Hematopoietic multipotent progenitor cell treated with erythropoietin and hydrocortisone succinate and interleukin-3 and kit ligand, for 15 days (in vitro differentiated cells): ENCODE data around the gene MINK1.
"Not testable (repeated sequence)": the region's sequence is repeated elsewhere in the genome, so short reads cannot be mapped to it uniquely, and the experiment has no call there.

Source experiments
- DNase-seq: peaks from one replicate; pipeline ENCODE4 v3.0.0-alpha.2; 2015; ENCODE audit warnings: low spot score

MINK1 gene

DNA sequence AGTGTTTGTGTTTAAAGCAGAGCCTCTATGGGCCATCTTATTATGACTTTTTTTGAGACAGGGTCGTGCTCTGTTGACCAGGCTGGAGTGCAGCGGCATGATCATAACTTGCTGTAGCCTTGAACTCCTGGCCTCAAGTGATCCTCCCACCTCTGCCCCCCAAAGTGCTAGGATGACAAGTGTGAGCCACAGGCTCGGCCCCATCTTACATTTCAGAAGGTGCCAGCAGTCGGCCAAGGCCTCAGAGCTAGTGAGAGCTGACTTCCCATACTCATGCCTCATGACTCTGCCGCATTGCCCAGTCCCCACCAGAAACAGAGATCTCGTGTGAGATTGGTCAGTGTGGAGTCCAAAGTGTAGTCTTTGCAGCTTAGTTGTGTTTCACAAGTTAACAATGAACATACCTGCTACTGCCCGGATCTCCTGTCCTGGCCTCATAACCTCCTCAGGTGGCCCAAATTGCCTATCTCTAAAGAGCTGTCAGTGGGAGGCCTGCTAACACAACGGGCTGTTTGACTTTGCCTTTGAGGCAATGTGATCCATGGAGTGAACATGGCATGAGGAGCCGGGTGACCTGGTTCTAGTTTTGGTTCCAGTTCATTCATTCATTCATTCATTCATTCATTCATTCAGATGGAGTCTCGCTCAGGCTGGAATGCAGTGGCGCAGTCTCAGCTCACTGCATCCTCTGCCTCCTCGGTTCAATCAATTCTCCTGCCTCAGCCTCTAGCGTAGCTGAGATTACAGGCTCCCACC is 13.7 kb downstream of the MINK1 start:
- DNase-seq, result no peak

DNA sequence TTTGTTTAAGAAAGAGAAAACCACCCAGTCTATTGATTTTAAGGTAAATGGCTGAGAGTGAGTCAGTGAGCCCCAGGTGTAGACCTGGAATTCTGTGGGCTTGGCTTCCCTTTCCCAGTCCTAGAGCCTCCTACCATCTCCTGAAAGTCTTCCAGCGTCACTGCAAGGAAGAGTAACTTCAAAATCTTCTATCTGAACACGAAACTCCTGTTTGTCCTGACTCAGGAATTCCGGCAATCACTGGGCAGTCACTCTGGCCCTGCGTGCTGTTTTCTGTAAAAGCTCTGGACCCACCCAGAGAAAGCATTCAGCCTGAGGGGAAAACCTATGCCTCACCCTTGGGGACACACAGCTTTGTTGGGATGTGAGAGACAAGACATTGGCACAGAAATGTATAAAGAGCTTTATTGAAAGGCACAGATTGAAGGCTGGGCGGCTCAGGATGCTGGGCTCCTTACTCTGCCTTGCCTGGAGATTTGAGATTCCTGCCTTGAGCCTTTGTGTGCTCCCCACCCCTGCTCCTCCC is 15.9 kb downstream of the MINK1 start:
- DNase-seq, result no peak

DNA sequence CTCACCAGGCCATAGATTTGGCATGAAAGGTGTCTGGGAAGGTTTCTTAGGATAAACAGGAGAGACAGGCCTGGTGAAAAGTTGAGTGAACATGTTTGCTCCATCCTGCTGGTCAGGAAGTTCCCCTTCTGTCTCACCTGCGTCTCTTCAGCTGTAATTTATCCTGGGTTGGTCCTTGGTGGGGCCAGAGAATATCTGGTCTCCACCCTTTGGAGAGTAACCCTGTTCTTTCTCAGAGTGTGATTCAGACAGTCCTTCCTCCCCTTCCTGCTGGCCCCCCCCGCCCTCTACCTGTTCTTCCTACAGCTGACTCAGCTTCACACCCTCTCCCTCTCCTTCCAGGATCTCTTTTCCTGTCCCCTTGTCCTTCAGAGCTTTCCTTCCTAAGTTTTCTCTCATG is 17.1 kb downstream of the MINK1 start:
- DNase-seq, result no peak

- DNase-seq, result no peak
Measured at GRCh38 chr17:4851084-4851483, 17.9 kb downstream of the MINK1 start.

DNA sequence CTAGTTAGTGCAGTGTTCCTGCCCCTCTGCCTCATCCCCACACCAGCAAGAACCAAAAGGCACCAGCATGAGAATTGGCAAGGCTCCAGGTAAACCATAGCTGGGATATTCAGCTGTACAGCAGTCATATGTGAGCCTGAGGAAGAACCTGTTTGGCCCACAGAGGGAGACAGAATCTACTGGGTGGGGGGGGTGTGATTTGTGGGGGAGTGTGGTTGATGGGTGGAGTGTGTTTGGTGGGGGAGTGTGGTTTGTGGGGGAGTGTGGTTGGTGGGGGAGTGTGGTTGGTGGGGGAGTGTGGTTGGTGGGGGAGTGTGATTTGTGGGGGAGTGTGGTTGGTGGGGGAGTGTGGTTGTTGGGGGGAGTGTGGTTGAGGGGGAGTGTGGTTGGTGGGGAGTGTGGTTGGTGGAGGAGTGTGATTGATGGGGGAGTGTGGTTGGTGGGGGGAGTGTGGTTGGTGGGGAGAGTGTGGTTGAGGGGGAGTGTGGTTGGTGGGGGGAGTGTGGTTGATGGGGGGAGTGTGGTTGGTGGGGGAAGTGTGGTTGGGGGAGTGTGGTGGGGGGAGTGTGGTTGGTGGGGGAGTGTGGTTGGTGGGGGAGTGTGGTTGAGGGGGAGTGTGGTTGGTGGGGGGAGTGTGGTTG is 19.5 kb downstream of the MINK1 start:
- no peak for DNase-seq

DNA sequence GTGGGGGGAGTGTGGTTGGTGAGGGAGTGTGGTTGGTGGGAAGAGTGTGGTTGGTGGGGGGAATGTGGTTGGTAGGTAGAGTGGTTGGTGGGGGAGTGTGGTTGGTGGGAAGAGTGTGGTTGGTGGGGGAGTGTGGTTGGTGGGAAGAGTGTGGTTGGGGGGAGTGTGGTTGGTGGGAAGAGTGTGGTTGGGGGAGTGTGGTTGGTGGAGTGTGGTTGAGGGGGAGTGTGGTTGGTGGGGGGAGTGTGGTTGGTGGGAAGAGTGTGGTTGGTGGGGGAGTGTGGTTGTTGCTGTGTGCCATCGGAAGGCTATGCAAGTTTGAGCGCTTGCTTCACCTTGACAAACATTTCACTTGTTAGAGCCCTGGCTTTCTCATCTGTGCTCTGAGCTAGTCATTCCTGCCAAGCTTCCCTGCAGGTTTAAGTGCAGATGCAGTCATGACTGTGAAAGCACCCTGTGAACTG is 20.1 kb downstream of the MINK1 start:
- no peak for DNase-seq

- no peak for DNase-seq
Measured at GRCh38 chr17:4854111-4854681, 21.1 kb downstream of the MINK1 start.

- no peak for DNase-seq
Measured at GRCh38 chr17:4856271-4856936, 23.3 kb downstream of the MINK1 start.

DNA sequence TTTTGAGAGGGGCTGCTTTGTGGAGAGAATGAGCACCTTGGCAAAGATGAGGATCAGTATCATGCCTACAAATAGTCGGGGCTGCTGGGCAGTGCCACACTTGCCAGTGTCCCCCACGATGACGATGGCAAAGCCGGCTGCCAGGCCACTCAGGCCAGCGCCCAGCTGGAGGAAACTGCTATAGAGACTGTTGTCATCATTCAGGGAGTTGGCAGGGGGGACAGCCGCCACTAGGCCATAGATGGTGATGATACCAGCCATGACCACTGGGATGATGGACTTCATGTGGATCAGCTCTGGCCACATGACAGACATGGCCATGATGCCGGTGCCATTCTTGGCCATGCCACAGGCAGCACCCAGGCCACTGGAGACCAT is 23.8 kb downstream of the MINK1 start:
- DNase-seq, result no peak

GRCh38 chr17:4857347-4857746 is 24.2 kb downstream of the MINK1 start:
- DNase-seq, result not testable (repeated sequence)

- no peak for DNase-seq
Measured at GRCh38 chr17:4858068-4858881, 25.1 kb downstream of the MINK1 start.

GRCh38 chr17:4858882-4859260 is 25.7 kb downstream of the MINK1 start:
- DNase-seq, result no peak

- DNase-seq, result no peak
Measured at GRCh38 chr17:4859816-4860625, 26.9 kb downstream of the MINK1 start.

DNA sequence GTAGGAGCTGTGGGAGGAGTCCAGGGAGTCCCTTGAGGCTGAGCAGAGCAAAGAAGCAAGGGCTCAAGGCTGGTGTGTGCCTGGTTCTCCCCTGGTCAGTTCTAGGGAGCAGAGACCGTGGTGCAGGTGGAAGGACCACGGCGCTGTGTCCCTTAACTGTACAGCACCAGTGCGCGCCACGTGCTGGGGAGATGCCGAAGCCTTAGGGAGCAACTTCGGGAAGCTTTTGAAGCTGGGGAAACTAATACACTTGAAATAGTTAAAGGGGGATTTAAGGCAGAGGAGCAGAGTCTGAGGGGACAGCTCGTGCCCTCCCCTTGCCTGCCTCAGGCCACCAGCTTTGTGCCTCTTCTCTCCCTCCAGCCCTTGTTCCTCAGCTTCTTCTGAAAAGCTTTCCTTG is 27.5 kb downstream of the MINK1 start:
- no peak for DNase-seq

DNA sequence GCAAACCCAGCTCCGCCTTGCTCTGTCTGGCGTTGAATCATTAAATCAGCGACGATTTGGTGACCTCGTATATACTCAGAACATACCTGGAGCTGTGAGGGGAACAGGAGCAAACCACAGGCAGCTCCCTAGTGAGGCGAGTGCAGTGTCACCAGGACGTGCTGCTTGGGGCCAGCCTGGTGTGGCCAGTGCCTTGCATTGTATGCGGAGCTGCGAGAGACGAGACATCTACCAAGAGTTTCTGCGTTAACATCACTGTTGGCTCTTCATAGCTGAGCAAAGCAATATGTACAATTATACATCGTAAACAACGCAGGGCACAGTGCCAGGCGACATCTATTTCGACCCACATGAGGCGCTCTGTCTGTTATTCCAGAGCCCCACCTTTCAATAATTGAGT is 27.9 kb downstream of the MINK1 start:
- no peak for DNase-seq

GRCh38 chr17:4862720-4863119 is 29.6 kb downstream of the MINK1 start:
- no peak for DNase-seq

DNA sequence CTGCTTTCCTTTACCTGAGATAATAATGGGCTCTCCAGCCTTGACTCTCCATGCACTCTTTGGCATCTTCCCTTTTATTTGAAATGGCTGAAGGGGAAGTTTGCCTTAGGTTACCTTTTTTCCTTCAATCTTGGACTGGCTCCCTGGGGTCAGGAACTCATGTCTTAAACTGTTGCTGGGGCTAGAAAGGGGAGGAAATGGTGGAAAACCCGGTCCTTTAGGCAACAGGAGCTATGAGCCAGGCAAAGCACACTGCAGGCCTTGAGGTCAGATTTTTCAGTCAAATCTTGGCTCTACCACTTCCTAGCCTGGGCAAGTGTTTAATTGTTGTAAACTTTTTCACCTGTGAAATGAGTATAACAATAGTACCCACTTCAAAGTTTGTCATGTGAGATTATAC is 30.2 kb downstream of the MINK1 start:
- DNase-seq, result no peak

- DNase-seq, result not testable (repeated sequence)
Measured at GRCh38 chr17:4867535-4867934, 34.4 kb downstream of the MINK1 start.

DNA sequence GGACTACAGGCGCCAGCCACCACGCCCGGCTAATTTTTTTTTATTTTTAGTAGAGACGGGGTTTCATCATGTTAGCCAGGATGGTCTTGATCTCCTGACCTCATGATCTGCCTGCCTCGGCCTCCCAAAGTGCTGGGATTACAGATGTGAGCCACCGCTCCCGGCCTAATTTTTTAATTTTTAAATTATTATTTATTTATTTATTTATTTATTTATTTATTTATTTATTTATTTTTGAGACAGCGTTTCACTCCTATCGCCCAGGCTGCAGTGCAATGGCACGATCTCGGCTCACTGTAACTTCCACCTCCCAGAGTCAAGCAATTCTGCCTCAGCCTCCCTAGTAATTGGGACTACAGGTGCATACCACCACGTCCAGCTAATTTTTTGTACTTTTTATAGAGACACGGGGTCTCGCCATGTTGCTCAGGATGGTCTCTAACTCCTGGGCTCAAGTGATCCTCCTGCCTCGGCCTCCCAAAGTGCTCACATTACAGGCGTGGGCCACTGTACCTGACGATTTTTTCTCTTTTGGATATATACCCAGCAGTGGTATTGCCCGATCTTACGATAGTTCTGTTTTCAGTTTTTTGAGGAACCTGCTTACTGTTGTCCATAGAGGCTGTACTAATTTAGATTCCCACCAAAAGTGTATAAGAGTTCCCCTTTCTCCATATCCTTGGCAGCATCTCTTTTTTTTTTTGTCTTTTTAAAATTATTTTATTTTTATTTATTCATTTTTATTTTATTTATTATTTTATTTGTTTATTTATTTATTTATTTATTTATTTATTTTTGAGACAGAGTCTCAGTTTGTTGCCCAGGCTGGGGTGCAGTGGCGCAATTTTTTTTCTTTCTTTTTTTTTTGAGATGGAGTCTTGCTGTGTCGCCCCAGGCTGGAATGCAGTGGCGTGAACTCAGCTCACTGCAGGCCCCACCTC is 36.2 kb downstream of the MINK1 start:
- DNase-seq, result not testable (repeated sequence)

DNA sequence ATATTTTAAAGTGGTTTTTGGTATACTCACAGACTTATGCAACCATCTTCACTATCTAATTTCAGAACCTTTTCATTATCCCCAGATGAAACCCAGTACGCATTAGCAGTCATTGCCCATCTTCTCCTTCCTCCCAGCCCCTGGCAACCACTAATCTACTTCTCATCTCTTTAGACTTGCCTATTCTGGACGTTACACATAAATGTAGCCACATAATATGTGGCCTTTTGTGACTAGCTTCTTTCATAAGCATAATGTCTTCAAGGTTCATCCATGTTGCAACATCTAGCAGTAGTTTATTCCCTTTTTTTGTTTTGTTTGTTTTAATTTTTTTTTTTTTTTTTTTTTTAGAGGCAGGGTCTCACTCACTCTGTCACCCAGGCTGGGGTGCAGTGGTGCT is 37.7 kb downstream of the MINK1 start:
- DNase-seq, result no peak
